ENCODE measurements around the gene FLVCR2.
A peak's percentile ranks its signal among the peaks of the same experiment; 100 is the strongest.

The FLVCR2 gene

GRCh38 chr14:75578102-75578785, at the start of gene FLVCR2:
FLVCR2 (plus strand) TSS chr14:75578620; CDS start chr14:75578973, 353 bp downstream.
- Histone ChIP-seq H3K36me3 (replicated peaks) (no peaks in the 10 kb centered on the region), H3K4me3 (ENCODE audit: low read depth, low read length) (peak within 1 kb of the TSS; percentile 69), H3K27ac (no peak within 1 kb of the TSS), H3K27me3 (replicated peaks) (no peaks in the 10 kb centered on the region)
- in situ Hi-C loops (cut with HindIII; ENCODE audit: low pct_ligation_motif_present, low sequenced_read_pairs): no loop called here
- DNase-seq: peak; percentile 40
- TF ChIP-seq CTCF (IDR thresholded peaks at IDR 0.05; ENCODE audit: low read depth, low read length, missing control alignments): no peak

- Histone ChIP-seq H3K27ac (no peak overlapping the region), H3K27me3 (replicated peaks) (no peaks in the 10 kb centered on the region), H3K4me3 (ENCODE audit: low read depth, low read length) (no peak overlapping the region), H3K36me3 (replicated peaks) (no peaks in the 10 kb centered on the region)
- in situ Hi-C loops (cut with HindIII; ENCODE audit: low pct_ligation_motif_present, low sequenced_read_pairs): no loop called here
- TF ChIP-seq CTCF (IDR thresholded peaks at IDR 0.05; ENCODE audit: low read depth, low read length, missing control alignments): no peak
- DNase-seq: no peak
Measured at GRCh38 chr14:75531256-75531655, 47.2 kb upstream of the FLVCR2 start.

GRCh38 chr14:75531660-75532317, 46.6 kb upstream of the FLVCR2 start:
- DNase-seq: no peak

GRCh38 chr14:75533791-75534555, 44.4 kb upstream of the FLVCR2 start:
- in situ Hi-C loops (cut with HindIII; ENCODE audit: low pct_ligation_motif_present, low sequenced_read_pairs): no loop called here
- no peak for DNase-seq
- no peaks in the 10 kb centered on the region for H3K27me3 ChIP-seq (replicated peaks)
- TF ChIP-seq CTCF (IDR thresholded peaks at IDR 0.05; ENCODE audit: low read depth, low read length, missing control alignments): no peak
- H3K36me3 ChIP-seq (replicated peaks): no peaks in the 10 kb centered on the region
- no peak overlapping the region for H3K27ac ChIP-seq
- no peak overlapping the region for H3K4me3 ChIP-seq (ENCODE audit: low read depth, low read length)

More at GRCh38 chr14:75531660-75532317, 46.6 kb upstream of the FLVCR2 start:
- H3K27me3 ChIP-seq (replicated peaks): no peaks in the 10 kb centered on the region
- no peak for TF ChIP-seq CTCF (IDR thresholded peaks at IDR 0.05; ENCODE audit: low read depth, low read length, missing control alignments)
- no peak overlapping the region for H3K27ac ChIP-seq
- no peaks in the 10 kb centered on the region for H3K36me3 ChIP-seq (replicated peaks)
- no peak overlapping the region for H3K4me3 ChIP-seq (ENCODE audit: low read depth, low read length)
- in situ Hi-C loops (cut with HindIII; ENCODE audit: low pct_ligation_motif_present, low sequenced_read_pairs): no loop called here

GRCh38 chr14:75535164-75535898, 43.1 kb upstream of the FLVCR2 start:
- in situ Hi-C loops (cut with HindIII; ENCODE audit: low pct_ligation_motif_present, low sequenced_read_pairs): no loop called here
- H3K4me3 ChIP-seq (ENCODE audit: low read depth, low read length): no peak overlapping the region
- H3K36me3 ChIP-seq (replicated peaks): no peaks in the 10 kb centered on the region
- DNase-seq: no peak
- peak overlapping the region; percentile 88 for H3K27ac ChIP-seq
- no peak for TF ChIP-seq CTCF (IDR thresholded peaks at IDR 0.05; ENCODE audit: low read depth, low read length, missing control alignments)
- no peaks in the 10 kb centered on the region for H3K27me3 ChIP-seq (replicated peaks)
